HEK293 (cell line): ENCODE data around the gene LDLR.

ENCODE experiments used
- EGR2 ChIP-seq: fragments of 450-650 bp; formaldehyde crosslinking; IDR thresholded peaks from 2 replicates; pipeline ENCODE4 v1.5.1; 2016; ENCODE audit warnings: low read depth, missing biosample characterization, missing genetic modification characterization
- GFI1B ChIP-seq: fragments of 450-650 bp; formaldehyde crosslinking; IDR thresholded peaks from 2 replicates; pipeline ENCODE4 v1.5.1; 2016; ENCODE audit warnings: missing biosample characterization, missing genetic modification characterization
- GLIS2 ChIP-seq: fragments of 450-650 bp; formaldehyde crosslinking; IDR thresholded peaks from 2 replicates; pipeline ENCODE4 v1.5.1; 2016; ENCODE audit warnings: missing biosample characterization, missing genetic modification characterization
- MEIS1 ChIP-seq: sonication (generic); formaldehyde crosslinking; IDR thresholded peaks from 2 replicates; pipeline ENCODE4 v1.8.1; 2022; ENCODE audit warnings: missing genetic modification reagents, mild to moderate bottlenecking, borderline replicate concordance
- REPIN1 ChIP-seq: fragments of 450-650 bp; formaldehyde crosslinking; IDR thresholded peaks from 2 replicates; pipeline ENCODE4 v1.5.1; 2017; ENCODE audit warnings: missing biosample characterization, missing genetic modification characterization, low read depth
- TCF7L2 ChIP-seq: IDR thresholded peaks from 2 replicates; pipeline ENCODE4 v1.6.1; 2011; ENCODE audit warnings: low read depth, mild to moderate bottlenecking, inconsistent platforms, low read length, moderate library complexity, borderline replicate concordance
- ZBTB10 ChIP-seq: fragments of 450-650 bp; formaldehyde crosslinking; IDR thresholded peaks from 2 replicates; pipeline ENCODE4 v1.5.1; 2016; ENCODE audit warnings: missing biosample characterization, missing genetic modification characterization
- ZBTB21 ChIP-seq: fragments of 450-650 bp; formaldehyde crosslinking; IDR thresholded peaks from 2 replicates; pipeline ENCODE4 v1.5.1; 2017; ENCODE audit warnings: missing biosample characterization, missing genetic modification characterization
- ZBTB8A ChIP-seq: fragments of 450-650 bp; formaldehyde crosslinking; IDR thresholded peaks from 2 replicates; pipeline ENCODE4 v1.5.1; 2016; ENCODE audit warnings: missing biosample characterization, missing genetic modification characterization
- ZIC2 ChIP-seq: fragments of 450-650 bp; formaldehyde crosslinking; IDR thresholded peaks from 2 replicates; pipeline ENCODE4 v1.5.1; 2016; ENCODE audit warnings: missing biosample characterization, missing genetic modification characterization
- ZNF184 ChIP-seq: fragments of 450-650 bp; IDR thresholded peaks from 2 replicates; pipeline ENCODE4 v1.5.1; 2018; ENCODE audit warnings: missing biosample characterization, mild to moderate bottlenecking, missing genetic modification characterization
- ZNF335 ChIP-seq: fragments of 450-650 bp; formaldehyde crosslinking; conservative IDR thresholded peaks from 2 replicates; pipeline ENCODE4 v1.5.1; 2016; ENCODE audit warnings: missing biosample characterization, missing genetic modification characterization
- ZNF423 ChIP-seq: fragments of 450-650 bp; formaldehyde crosslinking; IDR thresholded peaks from 2 replicates; pipeline ENCODE4 v1.5.1; 2016; ENCODE audit warnings: missing biosample characterization, missing genetic modification characterization
- ZNF426 ChIP-seq: fragments of 450-650 bp; formaldehyde crosslinking; IDR thresholded peaks from 2 replicates; pipeline ENCODE4 v1.5.1; 2017; ENCODE audit warnings: missing biosample characterization, missing genetic modification characterization, mild to moderate bottlenecking, inconsistent platforms, moderate library complexity
- ZNF433 ChIP-seq: fragments of 450-650 bp; formaldehyde crosslinking; IDR thresholded peaks from 2 replicates; pipeline ENCODE4 v1.5.1; 2016; ENCODE audit warnings: missing biosample characterization, missing genetic modification characterization, low read depth
- ZNF529 ChIP-seq: fragments of 450-650 bp; formaldehyde crosslinking; IDR thresholded peaks from 2 replicates; pipeline ENCODE4 v1.5.1; 2017; ENCODE audit warnings: missing genetic modification characterization, missing biosample characterization; ENCODE audit not compliant: insufficient replicate concordance
- ZNF558 ChIP-seq: fragments of 450-650 bp; formaldehyde crosslinking; IDR thresholded peaks from 2 replicates; pipeline ENCODE4 v1.5.1; 2016; ENCODE audit warnings: missing biosample characterization, missing genetic modification characterization
- ZNF561 ChIP-seq: fragments of 450-650 bp; IDR thresholded peaks from 2 replicates; pipeline ENCODE4 v1.5.1; 2018; ENCODE audit warnings: missing biosample characterization, missing genetic modification characterization, borderline replicate concordance
- ZNF571 ChIP-seq: fragments of 450-650 bp; formaldehyde crosslinking; IDR thresholded peaks from 2 replicates; pipeline ENCODE4 v1.5.0; 2017; ENCODE audit warnings: missing biosample characterization, missing genetic modification characterization
- ZNF621 ChIP-seq: fragments of 450-650 bp; formaldehyde crosslinking; IDR thresholded peaks from 2 replicates; pipeline ENCODE4 v1.5.1; 2017; ENCODE audit warnings: missing biosample characterization, missing genetic modification characterization
- ZNF777 ChIP-seq: fragments of 450-650 bp; formaldehyde crosslinking; IDR thresholded peaks from 2 replicates; pipeline ENCODE4 v1.5.1; 2017; ENCODE audit warnings: missing biosample characterization, missing genetic modification characterization, borderline replicate concordance
- ZSCAN18 ChIP-seq: fragments of 450-650 bp; formaldehyde crosslinking; IDR thresholded peaks from 2 replicates; pipeline ENCODE4 v1.5.1; 2016; ENCODE audit warnings: missing biosample characterization, missing genetic modification characterization
- TF ChIP-seq, protein P1 (sequence below): fragments of 450-650 bp; formaldehyde crosslinking; IDR thresholded peaks from 2 replicates; pipeline ENCODE4 v1.5.1; 2016; ENCODE audit warnings: missing biosample characterization, missing genetic modification characterization
- TF ChIP-seq, protein P2 (sequence below): fragments of 450-650 bp; formaldehyde crosslinking; optimal IDR thresholded peaks from 2 replicates; pipeline ENCODE3; 2016; ENCODE audit warnings: missing biosample characterization, mild to moderate bottlenecking, missing genetic modification characterization
- TF ChIP-seq, protein P3 (sequence below): sonication (generic); formaldehyde crosslinking; IDR thresholded peaks from 2 replicates; pipeline ENCODE4 v1.8.1; 2022; ENCODE audit warnings: mild to moderate bottlenecking, moderate library complexity, missing genetic modification reagents
- TF ChIP-seq, protein P4 (sequence below): fragments of 450-650 bp; formaldehyde crosslinking; IDR thresholded peaks from 2 replicates; pipeline ENCODE4 v1.5.1; 2016; ENCODE audit warnings: missing biosample characterization, missing genetic modification characterization, borderline replicate concordance

LDLR gene

DNA sequence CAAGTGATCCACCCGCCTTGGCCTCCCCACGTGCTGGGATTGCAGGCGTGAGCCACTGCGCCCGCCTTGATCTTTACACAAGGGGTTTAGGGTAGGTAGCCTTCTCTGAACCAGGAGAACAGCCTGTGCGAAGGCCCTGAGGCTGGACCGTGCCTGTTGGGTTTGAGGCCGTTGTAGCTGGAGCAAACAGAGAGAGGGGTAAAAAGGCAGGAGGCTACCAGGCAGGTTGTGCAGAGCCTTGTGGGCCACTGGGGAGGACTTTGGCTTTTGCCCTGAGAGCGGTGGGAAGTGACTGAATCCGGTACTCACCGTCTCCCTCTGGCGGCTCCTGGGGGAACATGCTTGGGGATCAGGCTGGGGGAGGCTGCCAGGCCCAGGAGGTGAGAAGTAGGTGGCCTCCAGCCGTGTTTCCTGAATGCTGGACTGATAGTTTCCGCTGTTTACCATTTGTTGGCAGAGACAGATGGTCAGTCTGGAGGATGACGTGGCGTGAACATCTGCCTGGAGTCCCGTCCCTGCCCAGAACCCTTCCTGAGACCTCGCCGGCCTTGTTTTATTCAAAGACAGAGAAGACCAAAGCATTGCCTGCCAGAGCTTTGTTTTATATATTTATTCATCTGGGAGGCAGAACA is 41.7 kb downstream of the LDLR start (continued):
- TF ChIP-seq, protein P1, sequence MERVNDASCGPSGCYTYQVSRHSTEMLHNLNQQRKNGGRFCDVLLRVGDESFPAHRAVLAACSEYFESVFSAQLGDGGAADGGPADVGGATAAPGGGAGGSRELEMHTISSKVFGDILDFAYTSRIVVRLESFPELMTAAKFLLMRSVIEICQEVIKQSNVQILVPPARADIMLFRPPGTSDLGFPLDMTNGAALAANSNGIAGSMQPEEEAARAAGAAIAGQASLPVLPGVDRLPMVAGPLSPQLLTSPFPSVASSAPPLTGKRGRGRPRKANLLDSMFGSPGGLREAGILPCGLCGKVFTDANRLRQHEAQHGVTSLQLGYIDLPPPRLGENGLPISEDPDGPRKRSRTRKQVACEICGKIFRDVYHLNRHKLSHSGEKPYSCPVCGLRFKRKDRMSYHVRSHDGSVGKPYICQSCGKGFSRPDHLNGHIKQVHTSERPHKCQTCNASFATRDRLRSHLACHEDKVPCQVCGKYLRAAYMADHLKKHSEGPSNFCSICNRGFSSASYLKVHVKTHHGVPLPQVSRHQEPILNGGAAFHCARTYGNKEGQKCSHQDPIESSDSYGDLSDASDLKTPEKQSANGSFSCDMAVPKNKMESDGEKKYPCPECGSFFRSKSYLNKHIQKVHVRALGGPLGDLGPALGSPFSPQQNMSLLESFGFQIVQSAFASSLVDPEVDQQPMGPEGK (tag by site-specific recombination), result peak; percentile 66
- TF ChIP-seq ZBTB21 (no peak), ZSCAN18 (tag by site-specific recombination) (no peak), ZBTB8A (tag by site-specific recombination) (no peak), ZBTB10 (tag by site-specific recombination) (no peak), ZNF335 (peak; percentile 31; the same call in 1 of the 2 replicates), TCF7L2 (no peak), ZNF777 (tag by site-specific recombination) (no peak), ZNF423 (tag by site-specific recombination) (no peak), GLIS2 (tag by site-specific recombination) (0 out of 2 replicates have a peak, but pooled peaks have one; percentile 28), ZNF561 (tag by site-specific recombination) (no peak), ZNF184 (tag by site-specific recombination) (no peak), ZNF571 (tag by site-specific recombination) (no peak), GFI1B (no peak), REPIN1 (tag by site-specific recombination) (no peak), ZNF433 (no peak), EGR2 (tag by site-specific recombination) (no peak), MEIS1 (CRISPR knock-in tag) (no peak), ZNF426 (no peak), ZNF621 (tag by site-specific recombination) (no peak), ZNF558 (tag by site-specific recombination) (no peak), ZIC2 (tag by site-specific recombination) (0 out of 2 replicates have a peak, but pooled peaks have one; percentile 12), ZNF529 (tag by site-specific recombination) (no peak)
- TF ChIP-seq, protein P2, sequence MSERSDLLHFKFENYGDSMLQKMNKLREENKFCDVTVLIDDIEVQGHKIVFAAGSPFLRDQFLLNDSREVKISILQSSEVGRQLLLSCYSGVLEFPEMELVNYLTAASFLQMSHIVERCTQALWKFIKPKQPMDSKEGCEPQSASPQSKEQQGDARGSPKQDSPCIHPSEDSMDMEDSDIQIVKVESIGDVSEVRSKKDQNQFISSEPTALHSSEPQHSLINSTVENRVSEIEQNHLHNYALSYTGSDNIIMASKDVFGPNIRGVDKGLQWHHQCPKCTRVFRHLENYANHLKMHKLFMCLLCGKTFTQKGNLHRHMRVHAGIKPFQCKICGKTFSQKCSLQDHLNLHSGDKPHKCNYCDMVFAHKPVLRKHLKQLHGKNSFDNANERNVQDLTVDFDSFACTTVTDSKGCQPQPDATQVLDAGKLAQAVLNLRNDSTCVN (tag by site-specific recombination), result no peak
- TF ChIP-seq, protein P3, sequence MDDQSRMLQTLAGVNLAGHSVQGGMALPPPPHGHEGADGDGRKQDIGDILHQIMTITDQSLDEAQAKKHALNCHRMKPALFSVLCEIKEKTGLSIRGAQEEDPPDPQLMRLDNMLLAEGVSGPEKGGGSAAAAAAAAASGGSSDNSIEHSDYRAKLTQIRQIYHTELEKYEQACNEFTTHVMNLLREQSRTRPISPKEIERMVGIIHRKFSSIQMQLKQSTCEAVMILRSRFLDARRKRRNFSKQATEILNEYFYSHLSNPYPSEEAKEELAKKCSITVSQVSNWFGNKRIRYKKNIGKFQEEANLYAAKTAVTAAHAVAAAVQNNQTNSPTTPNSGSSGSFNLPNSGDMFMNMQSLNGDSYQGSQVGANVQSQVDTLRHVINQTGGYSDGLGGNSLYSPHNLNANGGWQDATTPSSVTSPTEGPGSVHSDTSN (CRISPR knock-in tag), result no peak
- TF ChIP-seq, protein P4, sequence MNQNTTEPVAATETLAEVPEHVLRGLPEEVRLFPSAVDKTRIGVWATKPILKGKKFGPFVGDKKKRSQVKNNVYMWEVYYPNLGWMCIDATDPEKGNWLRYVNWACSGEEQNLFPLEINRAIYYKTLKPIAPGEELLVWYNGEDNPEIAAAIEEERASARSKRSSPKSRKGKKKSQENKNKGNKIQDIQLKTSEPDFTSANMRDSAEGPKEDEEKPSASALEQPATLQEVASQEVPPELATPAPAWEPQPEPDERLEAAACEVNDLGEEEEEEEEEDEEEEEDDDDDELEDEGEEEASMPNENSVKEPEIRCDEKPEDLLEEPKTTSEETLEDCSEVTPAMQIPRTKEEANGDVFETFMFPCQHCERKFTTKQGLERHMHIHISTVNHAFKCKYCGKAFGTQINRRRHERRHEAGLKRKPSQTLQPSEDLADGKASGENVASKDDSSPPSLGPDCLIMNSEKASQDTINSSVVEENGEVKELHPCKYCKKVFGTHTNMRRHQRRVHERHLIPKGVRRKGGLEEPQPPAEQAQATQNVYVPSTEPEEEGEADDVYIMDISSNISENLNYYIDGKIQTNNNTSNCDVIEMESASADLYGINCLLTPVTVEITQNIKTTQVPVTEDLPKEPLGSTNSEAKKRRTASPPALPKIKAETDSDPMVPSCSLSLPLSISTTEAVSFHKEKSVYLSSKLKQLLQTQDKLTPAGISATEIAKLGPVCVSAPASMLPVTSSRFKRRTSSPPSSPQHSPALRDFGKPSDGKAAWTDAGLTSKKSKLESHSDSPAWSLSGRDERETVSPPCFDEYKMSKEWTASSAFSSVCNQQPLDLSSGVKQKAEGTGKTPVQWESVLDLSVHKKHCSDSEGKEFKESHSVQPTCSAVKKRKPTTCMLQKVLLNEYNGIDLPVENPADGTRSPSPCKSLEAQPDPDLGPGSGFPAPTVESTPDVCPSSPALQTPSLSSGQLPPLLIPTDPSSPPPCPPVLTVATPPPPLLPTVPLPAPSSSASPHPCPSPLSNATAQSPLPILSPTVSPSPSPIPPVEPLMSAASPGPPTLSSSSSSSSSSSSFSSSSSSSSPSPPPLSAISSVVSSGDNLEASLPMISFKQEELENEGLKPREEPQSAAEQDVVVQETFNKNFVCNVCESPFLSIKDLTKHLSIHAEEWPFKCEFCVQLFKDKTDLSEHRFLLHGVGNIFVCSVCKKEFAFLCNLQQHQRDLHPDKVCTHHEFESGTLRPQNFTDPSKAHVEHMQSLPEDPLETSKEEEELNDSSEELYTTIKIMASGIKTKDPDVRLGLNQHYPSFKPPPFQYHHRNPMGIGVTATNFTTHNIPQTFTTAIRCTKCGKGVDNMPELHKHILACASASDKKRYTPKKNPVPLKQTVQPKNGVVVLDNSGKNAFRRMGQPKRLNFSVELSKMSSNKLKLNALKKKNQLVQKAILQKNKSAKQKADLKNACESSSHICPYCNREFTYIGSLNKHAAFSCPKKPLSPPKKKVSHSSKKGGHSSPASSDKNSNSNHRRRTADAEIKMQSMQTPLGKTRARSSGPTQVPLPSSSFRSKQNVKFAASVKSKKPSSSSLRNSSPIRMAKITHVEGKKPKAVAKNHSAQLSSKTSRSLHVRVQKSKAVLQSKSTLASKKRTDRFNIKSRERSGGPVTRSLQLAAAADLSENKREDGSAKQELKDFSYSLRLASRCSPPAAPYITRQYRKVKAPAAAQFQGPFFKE (tag by site-specific recombination), result no peak
